KMS-11 (cell line): ENCODE measurements around the gene CLDN5.

Experiments
- H2AFZ ChIP-seq: fragments of 200-600 bp; sonication (generic); 2 replicates; pipeline ENCODE4 v1.6.1; 2016; ENCODE audit warnings: antibody characterized with exemption, mixed run types, low read depth
- H3K27ac ChIP-seq: fragments of 200-600 bp; sonication (generic); 2 replicates; pipeline ENCODE4 v1.6.1; 2016; ENCODE audit warnings: mild to moderate bottlenecking, mixed run types
- H3K27me3 ChIP-seq: fragments of 200-600 bp; sonication (generic); 2 replicates; pipeline ENCODE4 v1.6.1; 2017; ENCODE audit warnings: mild to moderate bottlenecking, low read depth, mixed run types, moderate library complexity; ENCODE audit not compliant: insufficient read depth
- H3K36me3 ChIP-seq: fragments of 200-600 bp; sonication (generic); 2 replicates; pipeline ENCODE4 v1.6.1; 2017; ENCODE audit warnings: mild to moderate bottlenecking, mixed run types; ENCODE audit not compliant: insufficient read depth
- H3K4me1 ChIP-seq: fragments of 200-600 bp; sonication (generic); 2 replicates; pipeline ENCODE4 v1.6.1; 2016; ENCODE audit warnings: mild to moderate bottlenecking, low read depth, mixed run types; ENCODE audit not compliant: poor library complexity, severe bottlenecking
- H3K4me2 ChIP-seq: fragments of 200-600 bp; sonication (generic); 2 replicates; pipeline ENCODE4 v1.7.0; 2016; ENCODE audit warnings: mild to moderate bottlenecking, mixed run types
- H3K4me3 ChIP-seq: fragments of 200-600 bp; sonication (generic); IDR thresholded peaks from 2 replicates; pipeline ENCODE4 v1.6.1; 2017; ENCODE audit warnings: low read depth, low read length, mixed read lengths; ENCODE audit not compliant: insufficient read depth
- H3K79me2 ChIP-seq: fragments of 200-600 bp; sonication (generic); 2 replicates; pipeline ENCODE4 v1.6.1; 2016; ENCODE audit warnings: low read depth, mixed run types; ENCODE audit not compliant: insufficient read depth
- H3K9ac ChIP-seq: fragments of 200-600 bp; sonication (generic); 2 replicates; pipeline ENCODE4 v1.6.1; 2016; ENCODE audit warnings: mild to moderate bottlenecking, mixed run types
- H4K20me1 ChIP-seq: fragments of 200-600 bp; sonication (generic); 2 replicates; pipeline ENCODE4 v1.6.1; 2016; ENCODE audit warnings: mild to moderate bottlenecking, mixed run types; ENCODE audit not compliant: insufficient read depth
- CTCF ChIP-seq: fragments of 200-600 bp; sonication (generic); conservative IDR thresholded peaks from 2 replicates; pipeline ENCODE4 v1.6.1; 2017; ENCODE audit warnings: low read depth, mild to moderate bottlenecking, antibody characterized with exemption, low read length, moderate library complexity, mixed read lengths

CLDN5 gene

GRCh38 chr22:19504900-19505734 is 19.1 kb downstream of the CLDN5 start:
- no peak overlapping the region for H3K4me3 ChIP-seq
- H3K36me3 ChIP-seq: no peaks in the 10 kb centered on the region
- H3K27me3 ChIP-seq: no peaks in the 10 kb centered on the region
- no peaks in the 10 kb centered on the region for H3K4me1 ChIP-seq
- no peak overlapping the region for H2AFZ ChIP-seq
- H3K27ac ChIP-seq: no peak overlapping the region
- no peak for TF ChIP-seq CTCF
- H3K9ac ChIP-seq: no peak overlapping the region
- H3K79me2 ChIP-seq: no peaks in the 10 kb centered on the region
- no peaks in the 10 kb centered on the region for H4K20me1 ChIP-seq
- no peak overlapping the region for H3K4me2 ChIP-seq

- no peak overlapping the region for H2AFZ ChIP-seq
- TF ChIP-seq CTCF: no peak
- no peaks in the 10 kb centered on the region for H3K4me1 ChIP-seq
- no peaks in the 10 kb centered on the region for H3K27me3 ChIP-seq
- H3K79me2 ChIP-seq: no peaks in the 10 kb centered on the region
- no peak overlapping the region for H3K9ac ChIP-seq
- no peaks in the 10 kb centered on the region for H4K20me1 ChIP-seq
- H3K4me3 ChIP-seq: no peak overlapping the region
- H3K27ac ChIP-seq: no peak overlapping the region
- H3K36me3 ChIP-seq: no peaks in the 10 kb centered on the region
- no peak overlapping the region for H3K4me2 ChIP-seq
Observed at GRCh38 chr22:19503869-19504268, 20.3 kb downstream of the CLDN5 start.

- H4K20me1 ChIP-seq: no peaks in the 10 kb centered on the region
- no peaks in the 10 kb centered on the region for H3K4me1 ChIP-seq
- no peak overlapping the region for H2AFZ ChIP-seq
- H3K9ac ChIP-seq: no peak overlapping the region
- H3K36me3 ChIP-seq: no peaks in the 10 kb centered on the region
- no peak overlapping the region for H3K4me2 ChIP-seq
- H3K27me3 ChIP-seq: no peaks in the 10 kb centered on the region
- H3K27ac ChIP-seq: no peak overlapping the region
- no peak overlapping the region for H3K4me3 ChIP-seq
- no peaks in the 10 kb centered on the region for H3K79me2 ChIP-seq
- no peak for TF ChIP-seq CTCF
Observed at GRCh38 chr22:19503367-19503766, 20.8 kb downstream of the CLDN5 start.

- Histone ChIP-seq H3K36me3 (no peaks in the 10 kb centered on the region), H3K4me3 (no peak overlapping the region), H3K27ac (no peak overlapping the region), H3K4me1 (no peaks in the 10 kb centered on the region), H3K4me2 (no peak overlapping the region), H4K20me1 (no peaks in the 10 kb centered on the region), H3K9ac (no peak overlapping the region), H3K27me3 (no peaks in the 10 kb centered on the region), H3K79me2 (no peaks in the 10 kb centered on the region), H2AFZ (no peak overlapping the region)
- no peak for TF ChIP-seq CTCF
Observed at GRCh38 chr22:19501897-19502447, 22.2 kb downstream of the CLDN5 start.
